ENCODE measurements around the gene MED19.
"Not testable (repeated sequence)": the region's sequence is repeated elsewhere in the genome, so short reads cannot be mapped to it uniquely, and the experiment has no call there.

Gene MED19

GRCh38 chr11:57703341-57703740 lies 8.7 kb downstream of the MED19 start:
- no peak for DNase-seq

- no peak for DNase-seq
Measured at GRCh38 chr11:57700425-57700824, 11.6 kb downstream of the MED19 start.

GRCh38 chr11:57699813-57700212 lies 12.2 kb downstream of the MED19 start:
- no peak for DNase-seq

- DNase-seq = no peak
Measured at GRCh38 chr11:57698843-57699365, 13.1 kb downstream of the MED19 start.

- DNase-seq = not testable (repeated sequence)
Measured at GRCh38 chr11:57690474-57690873, 21.5 kb downstream of the MED19 start.

- no peak for DNase-seq
Measured at GRCh38 chr11:57681168-57681567, 30.8 kb downstream of the MED19 start.

GRCh38 chr11:57680552-57680874 lies 31.5 kb downstream of the MED19 start:
- DNase-seq = no peak

- no peak for DNase-seq
Measured at GRCh38 chr11:57679396-57679795, 32.6 kb downstream of the MED19 start.

- no peak for DNase-seq
Measured at GRCh38 chr11:57675176-57675941, 36.7 kb downstream of the MED19 start.

GRCh38 chr11:57674251-57674650 lies 37.8 kb downstream of the MED19 start:
- DNase-seq = no peak

GRCh38 chr11:57668434-57668782 lies 43.6 kb downstream of the MED19 start:
- DNase-seq = no peak

GRCh38 chr11:57667736-57668433 lies 44.1 kb downstream of the MED19 start, which contains the start of gene ZDHHC5:
ZDHHC5 (plus strand) TSS chr11:57668114; CDS start chr11:57673091, 4,977 bp downstream.
- DNase-seq = peak; percentile 99

- peak; percentile 99 for DNase-seq
Measured at GRCh38 chr11:57667117-57667735, 44.8 kb downstream of the MED19 start.

- DNase-seq = no peak
Measured at GRCh38 chr11:57663975-57664374, 48.0 kb downstream of the MED19 start.

GRCh38 chr11:57662893-57663292 lies 49.1 kb downstream of the MED19 start:
- no peak for DNase-seq

GRCh38 chr11:57659669-57660068 lies 52.3 kb downstream of the MED19 start:
- DNase-seq = no peak

- DNase-seq = no peak
Measured at GRCh38 chr11:57658023-57658361, 54.0 kb downstream of the MED19 start.

- peak; percentile 99 for DNase-seq
Measured at GRCh38 chr11:57657194-57658022, 54.6 kb downstream of the MED19 start, which contains the start of gene CLP1. CLP1 (plus strand) TSS chr11:57657762; CDS start chr11:57659477, 1,715 bp downstream.

GRCh38 chr11:57656885-57657193 lies 55.2 kb downstream of the MED19 start:
- no peak for DNase-seq
